Calu3 (cell line): ENCODE data around the gene RSPRY1. TPM values are rescaled to one million over a fixed set of nuclear protein-coding genes. Genes with fewer than 3 reads are reported as not detected.
"Not testable (repeated sequence)": the region's sequence is repeated elsewhere in the genome, so short reads cannot be mapped to it uniquely, and the experiment has no call there.

Experiments used
- BruUV-seq: library from RNA; stranded (reverse); fragments of 400-500 nt; replicated peaks from 2 replicates; lab custom pipeline; 2021; lab: Mats Ljungman, UMichigan
- CTCF ChIA-PET: fragments of 300-600 bp; sonication (Branson Sonifier 250); formaldehyde crosslinking; loops from one replicate; lab custom pipeline; 2022; ENCODE audit warnings: antibody characterized with exemption; lab: Charles Lee
- DNase-seq: peaks from one replicate; pipeline ENCODE4 v3.0.0; 2022
- H3K27ac Mint-ChIP-seq: one replicate; pipeline ENCODE4 v1.8.0; 2022; ENCODE audit warnings: mixed read lengths; ENCODE audit not compliant: unreplicated experiment
- H3K27me3 Mint-ChIP-seq: one replicate; pipeline ENCODE4 v1.8.0; 2022; ENCODE audit warnings: mixed read lengths; ENCODE audit not compliant: unreplicated experiment
- H3K36me3 Mint-ChIP-seq: one replicate; pipeline ENCODE4 v1.8.0; 2022; ENCODE audit warnings: mild to moderate bottlenecking, moderate library complexity, mixed read lengths; ENCODE audit not compliant: insufficient read depth, unreplicated experiment
- H3K4me1 Mint-ChIP-seq: one replicate; pipeline ENCODE4 v1.8.0; 2022; ENCODE audit warnings: mild to moderate bottlenecking, low read depth, mixed read lengths; ENCODE audit not compliant: unreplicated experiment
- H3K4me3 Mint-ChIP-seq: one replicate; pipeline ENCODE4 v1.8.0; 2022; ENCODE audit warnings: mild to moderate bottlenecking, low read depth, moderate library complexity, mixed read lengths; ENCODE audit not compliant: unreplicated experiment
- H3K9me3 Mint-ChIP-seq: one replicate; pipeline ENCODE4 v1.8.0; 2022; ENCODE audit warnings: low read depth, mixed read lengths; ENCODE audit not compliant: unreplicated experiment
- CTCF ChIP-seq: fragments of 200-600 bp; IDR thresholded peaks from one replicate; pipeline ENCODE4 v1.8.0; 2022; ENCODE audit warnings: antibody characterized with exemption; ENCODE audit not compliant: unreplicated experiment
- intact Hi-C: fragments of 100-400 bp; cut with micrococcal nuclease; formaldehyde crosslinking; loops from one replicate; pipeline ENCODE4 v1.10.0; 2022; ENCODE audit not compliant: unreplicated experiment
- total RNA-seq: library from RNA; stranded (reverse); gene quantifications from 2 replicates; pipeline ENCODE4 v1.2.3, GENCODE V29; 2022

Gene RSPRY1
- total RNA-seq, 1 experiment from 2014 or later: 43.6 TPM

- CTCF ChIA-PET: interaction anchor here (0.7 to 1.7 kb wide), 5 partner anchors 13 to 1324 kb away, joined by 3 to 8 read pairs (median 4); no protein-coding TSS in a partner anchor
- H3K27me3 Mint-ChIP-seq: no peaks in the 10 kb centered on the region
- TF ChIP-seq CTCF: no peak
- TSS peak; percentile 84 for BruUV-seq
- H3K4me1 Mint-ChIP-seq: peaks cover 50% of the 10 kb centered on the region
- DNase-seq: peak; percentile 25
- peak overlapping the region; percentile 46 for H3K27ac Mint-ChIP-seq
- H3K9me3 Mint-ChIP-seq: no peaks in the 10 kb centered on the region
- H3K4me3 Mint-ChIP-seq: peak overlapping the region; percentile 32
- H3K36me3 Mint-ChIP-seq: peaks cover 19% of the 10 kb centered on the region
- intact Hi-C loops: no loop called here
These were observed 80.6 kb downstream of the RSPRY1 start for GRCh38 chr16:57266531-57267260.

GRCh38 chr16:57267343-57267742 lies 81.2 kb downstream of the RSPRY1 start:
- Mint-ChIP-seq H3K36me3 (peaks cover 19% of the 10 kb centered on the region), H3K4me1 (peaks cover 46% of the 10 kb centered on the region)
- H3K9me3 Mint-ChIP-seq, H3K27me3 Mint-ChIP-seq, DNase-seq, BruUV-seq, intact Hi-C loops, H3K4me3 Mint-ChIP-seq, H3K27ac Mint-ChIP-seq: not testable (repeated sequence)
- CTCF ChIA-PET: interaction anchor here (1.7 kb wide), 1 partner anchor 15 kb away, joined by 5 read pairs; no protein-coding TSS in a partner anchor

- no peak for TF ChIP-seq CTCF
- no TSS peak for BruUV-seq
- Mint-ChIP-seq H3K4me3 (no peak overlapping the region), H3K36me3 (peaks cover 12% of the 10 kb centered on the region), H3K27ac (peak overlapping the region; percentile 10), H3K4me1 (peaks cover 46% of the 10 kb centered on the region), H3K27me3 (no peaks in the 10 kb centered on the region), H3K9me3 (no peaks in the 10 kb centered on the region)
- CTCF ChIA-PET: interaction anchor here (0.5 to 1.9 kb wide), 2 partner anchors 10 to 16 kb away, joined by 3 to 6 read pairs; no protein-coding TSS in a partner anchor
- DNase-seq: peak; percentile 81
- intact Hi-C loops: no loop called here
These were observed 83.0 kb downstream of the RSPRY1 start for GRCh38 chr16:57268804-57269800.

GRCh38 chr16:57270221-57271062 lies 84.3 kb downstream of the RSPRY1 start:
- BruUV-seq: no TSS peak
- peaks cover 44% of the 10 kb centered on the region for H3K4me1 Mint-ChIP-seq
- H3K27me3 Mint-ChIP-seq: no peaks in the 10 kb centered on the region
- peaks cover 15% of the 10 kb centered on the region for H3K36me3 Mint-ChIP-seq
- no peak for DNase-seq
- CTCF ChIA-PET: interaction anchor here (0.6 to 1.9 kb wide), 2 partner anchors 17 to 250 kb away, joined by 6 to 12 read pairs; no protein-coding TSS in a partner anchor
- intact Hi-C loops: no loop called here
- no peak overlapping the region for H3K27ac Mint-ChIP-seq
- TF ChIP-seq CTCF: no peak
- H3K9me3 Mint-ChIP-seq: no peaks in the 10 kb centered on the region
- no peak overlapping the region for H3K4me3 Mint-ChIP-seq
